Osteoblast (primary cell): Measurements from ENCODE around the gene SLC25A10. TPM values are rescaled to one million over a fixed set of nuclear protein-coding genes. Genes with fewer than 3 reads are reported as not detected.
"Not testable (repeated sequence)": the region's sequence is repeated elsewhere in the genome, so short reads cannot be mapped to it uniquely, and the experiment has no call there.

ENCODE experiments used
- DNase-seq: peaks from one replicate; pipeline ENCODE4 v3.0.0; 2011; ENCODE audit warnings: low spot score, mixed read lengths; ENCODE audit not compliant: insufficient read length; ENCODE audit errors: missing footprints
- H2AFZ ChIP-seq: 2 replicates; pipeline ENCODE4 v1.6.0; 2011; ENCODE audit warnings: mild to moderate bottlenecking, low read length
- H3K27ac ChIP-seq: 2 replicates; pipeline ENCODE4 v1.5.1; 2011; ENCODE audit warnings: mild to moderate bottlenecking, low read depth, low read length, moderate library complexity
- H3K27me3 ChIP-seq: 2 replicates; pipeline ENCODE4 v1.6.0; 2012; ENCODE audit warnings: mild to moderate bottlenecking, control low read depth, inconsistent platforms, low read length, moderate library complexity; ENCODE audit not compliant: insufficient read depth
- H3K36me3 ChIP-seq: 2 replicates; pipeline ENCODE4 v1.5.1; 2011; ENCODE audit warnings: mild to moderate bottlenecking, low read length, control low read depth, moderate library complexity; ENCODE audit not compliant: insufficient read depth
- H3K4me1 ChIP-seq: 2 replicates; pipeline ENCODE4 v1.5.1; 2011; ENCODE audit warnings: mild to moderate bottlenecking, low read length, control low read depth, moderate library complexity; ENCODE audit not compliant: insufficient read depth
- H3K4me2 ChIP-seq: 2 replicates; pipeline ENCODE4 v1.6.0; 2011; ENCODE audit warnings: mild to moderate bottlenecking, low read length; ENCODE audit not compliant: insufficient read depth
- H3K4me3 ChIP-seq: fragments of 200-600 bp; sonication (generic); 3 replicates; pipeline ENCODE4 v1.5.1; 2012; ENCODE audit warnings: mild to moderate bottlenecking, low read length, inconsistent platforms; ENCODE audit not compliant: insufficient read depth
- H3K79me2 ChIP-seq: 2 replicates; pipeline ENCODE4 v1.6.0; 2012; ENCODE audit warnings: mild to moderate bottlenecking, low read length, control low read depth, inconsistent platforms; ENCODE audit not compliant: insufficient read depth
- H3K9me3 ChIP-seq: 2 replicates; pipeline ENCODE4 v1.5.1; 2011; ENCODE audit warnings: low read depth, low read length, control low read depth
- H4K20me1 ChIP-seq: 2 replicates; pipeline ENCODE4 v1.6.0; 2012; ENCODE audit warnings: mild to moderate bottlenecking, low read length, control low read depth; ENCODE audit not compliant: insufficient read depth
- CTCF ChIP-seq: IDR thresholded peaks from 2 replicates; pipeline ENCODE4 v1.5.1; 2011; ENCODE audit warnings: mild to moderate bottlenecking, low read depth, low read length, moderate library complexity; ENCODE audit errors: extremely low read depth
- total RNA-seq: library from RNA; depleted of rRNA; stranded (reverse); fragments of >200 nt; gene quantifications from 2 replicates; pipeline ENCODE4 v1.2.3, GENCODE V29; 2012

SLC25A10 gene
- total RNA-seq, 1 donor, result 7.6 TPM

GRCh38 chr17:81673561-81674258, 38.4 kb upstream of the SLC25A10 start:
- H3K27ac ChIP-seq, result no peak overlapping the region
- H3K4me2 ChIP-seq, result no peak overlapping the region
- H3K4me3 ChIP-seq, result no peak overlapping the region
- H3K79me2 ChIP-seq, result peaks cover 8% of the 10 kb centered on the region
- H3K36me3 ChIP-seq, result peaks cover 35% of the 10 kb centered on the region
- no peaks in the 10 kb centered on the region for H4K20me1 ChIP-seq
- DNase-seq, result peak; percentile 34
- H3K9me3 ChIP-seq, result no peaks in the 10 kb centered on the region
- no peak for TF ChIP-seq CTCF
- H3K4me1 ChIP-seq, result no peaks in the 10 kb centered on the region
- H2AFZ ChIP-seq, result no peak overlapping the region
- no peaks in the 10 kb centered on the region for H3K27me3 ChIP-seq

GRCh38 chr17:81675515-81676221, 36.4 kb upstream of the SLC25A10 start:
- not testable (repeated sequence) for H2AFZ ChIP-seq, H3K27ac ChIP-seq, H3K4me3 ChIP-seq, H3K9me3 ChIP-seq, H3K4me2 ChIP-seq, H4K20me1 ChIP-seq, H3K4me1 ChIP-seq, H3K27me3 ChIP-seq
- peak; percentile 45 for TF ChIP-seq CTCF
- Histone ChIP-seq H3K36me3 (peaks cover 29% of the 10 kb centered on the region), H3K79me2 (peaks cover 14% of the 10 kb centered on the region)
- DNase-seq, result peak; percentile 21

- Histone ChIP-seq H3K4me1 (no peaks in the 10 kb centered on the region), H3K4me3 (no peak overlapping the region), H3K27ac (no peak overlapping the region), H3K9me3 (no peaks in the 10 kb centered on the region), H3K4me2 (no peak overlapping the region), H4K20me1 (no peaks in the 10 kb centered on the region), H3K27me3 (no peaks in the 10 kb centered on the region), H3K36me3 (peaks cover 26% of the 10 kb centered on the region), H2AFZ (no peak overlapping the region), H3K79me2 (peaks cover 25% of the 10 kb centered on the region)
- DNase-seq, result peak; percentile 22
- TF ChIP-seq CTCF, result no peak
These were observed 35.2 kb upstream of the SLC25A10 start for GRCh38 chr17:81676906-81677305.

GRCh38 chr17:81680150-81680549, 31.9 kb upstream of the SLC25A10 start:
- TF ChIP-seq CTCF, result no peak

More at GRCh38 chr17:81680150-81680549, 31.9 kb upstream of the SLC25A10 start:
- H3K36me3 ChIP-seq, result peaks cover 4% of the 10 kb centered on the region
- H4K20me1 ChIP-seq, result peaks cover 16% of the 10 kb centered on the region
- peaks cover 18% of the 10 kb centered on the region for H3K4me1 ChIP-seq
- H3K79me2 ChIP-seq, result peaks cover 55% of the 10 kb centered on the region
- no peak overlapping the region for H3K4me2 ChIP-seq
- H3K27me3 ChIP-seq, result no peaks in the 10 kb centered on the region
- no peaks in the 10 kb centered on the region for H3K9me3 ChIP-seq
- peak; percentile 41 for DNase-seq
- H3K4me3 ChIP-seq, result no peak overlapping the region
- no peak overlapping the region for H2AFZ ChIP-seq
- no peak overlapping the region for H3K27ac ChIP-seq
